GM23338 (cell line): Measurements from ENCODE around the gene CH25H.

ENCODE experiments used
- CREB1 ChIP-seq: fragments of 250-450 bp; sonication (Bioruptor Pico); IDR thresholded peaks from 2 replicates; pipeline ENCODE4 v1.5.0; 2020; ENCODE audit warnings: low read depth, mild to moderate bottlenecking, moderate library complexity
- EZH2 ChIP-seq: fragments of 200-600 bp; sonication (generic); IDR thresholded peaks from one replicate; pipeline ENCODE4 v1.8.0; 2017; ENCODE audit warnings: antibody characterized with exemption, mild to moderate bottlenecking, low read depth; ENCODE audit not compliant: unreplicated experiment
- EZH2phosphoT487 ChIP-seq: fragments of 200-600 bp; sonication (generic); IDR thresholded peaks from one replicate; pipeline ENCODE4 v1.8.1; 2018; ENCODE audit warnings: antibody characterized with exemption; ENCODE audit not compliant: unreplicated experiment
- JUNB ChIP-seq: IDR thresholded peaks from one replicate; pipeline ENCODE4 v1.6.1; 2016; ENCODE audit warnings: antibody characterized with exemption; ENCODE audit not compliant: unreplicated experiment
- POLR2AphosphoS5 ChIP-seq: IDR thresholded peaks from 2 replicates; pipeline ENCODE4 v1.6.1; 2016; ENCODE audit warnings: antibody characterized with exemption, low read depth
- STAT1 ChIP-seq: IDR thresholded peaks from one replicate; pipeline ENCODE4 v1.6.1; 2016; ENCODE audit warnings: antibody characterized with exemption; ENCODE audit not compliant: unreplicated experiment
- TF ChIP-seq, protein P1 (sequence below), 2 experiments: fragments of 200-600 bp in 1 of 2; sonication (generic) in 1 of 2; conservative IDR thresholded peaks; 2 replicates each; pipeline versions ENCODE4 v1.5.1 to v1.6.1; 2016 to 2017; ENCODE audit warnings: antibody characterized with exemption in 2 of 2, low read depth in 2 of 2, mild to moderate bottlenecking in 2 of 2, moderate library complexity in 1 of 2

DNA sequence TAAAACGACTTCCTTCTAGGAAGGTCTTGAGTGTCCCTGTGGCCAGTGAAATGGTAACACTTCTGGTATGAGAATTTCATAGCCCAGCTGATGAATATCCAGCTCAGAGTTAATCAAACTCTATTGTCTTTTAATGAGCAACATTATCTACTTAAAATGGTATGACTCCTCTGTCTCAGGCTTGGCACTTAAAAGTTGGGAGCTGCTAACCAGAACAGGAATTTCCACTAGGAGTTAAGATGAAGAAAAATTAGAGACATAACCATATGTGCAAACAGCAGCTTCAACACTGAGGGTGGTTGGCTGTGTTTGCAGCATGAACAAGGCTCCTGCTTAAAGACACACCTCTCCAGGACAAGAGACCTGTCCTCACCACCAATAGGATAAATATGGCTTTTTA is 46.8 kb downstream of the CH25H start:
- TF ChIP-seq, protein P1, sequence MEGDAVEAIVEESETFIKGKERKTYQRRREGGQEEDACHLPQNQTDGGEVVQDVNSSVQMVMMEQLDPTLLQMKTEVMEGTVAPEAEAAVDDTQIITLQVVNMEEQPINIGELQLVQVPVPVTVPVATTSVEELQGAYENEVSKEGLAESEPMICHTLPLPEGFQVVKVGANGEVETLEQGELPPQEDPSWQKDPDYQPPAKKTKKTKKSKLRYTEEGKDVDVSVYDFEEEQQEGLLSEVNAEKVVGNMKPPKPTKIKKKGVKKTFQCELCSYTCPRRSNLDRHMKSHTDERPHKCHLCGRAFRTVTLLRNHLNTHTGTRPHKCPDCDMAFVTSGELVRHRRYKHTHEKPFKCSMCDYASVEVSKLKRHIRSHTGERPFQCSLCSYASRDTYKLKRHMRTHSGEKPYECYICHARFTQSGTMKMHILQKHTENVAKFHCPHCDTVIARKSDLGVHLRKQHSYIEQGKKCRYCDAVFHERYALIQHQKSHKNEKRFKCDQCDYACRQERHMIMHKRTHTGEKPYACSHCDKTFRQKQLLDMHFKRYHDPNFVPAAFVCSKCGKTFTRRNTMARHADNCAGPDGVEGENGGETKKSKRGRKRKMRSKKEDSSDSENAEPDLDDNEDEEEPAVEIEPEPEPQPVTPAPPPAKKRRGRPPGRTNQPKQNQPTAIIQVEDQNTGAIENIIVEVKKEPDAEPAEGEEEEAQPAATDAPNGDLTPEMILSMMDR (conservative IDR thresholded peaks at IDR 0.05; ENCODE audit: low read depth in 2 of 2), result no peak
- TF ChIP-seq JUNB (no peak), STAT1 (no peak), EZH2 (no peak), EZH2phosphoT487 (no peak), POLR2AphosphoS5 (no peak), CREB1 (CRISPR knock-in tag) (no peak)
